ENCODE data around the gene HTR6. TPM values are rescaled to one million over a fixed set of nuclear protein-coding genes. Genes with fewer than 3 reads are reported as not detected.

The HTR6 gene
- total RNA-seq, 1 donor from 2014 or later = not detected

GRCh38 chr1:19679691-19680090 is 15.0 kb downstream of the HTR6 start:
- H3K4me1 Mint-ChIP-seq (ENCODE audit: unreplicated experiment) = no peaks in the 10 kb centered on the region
- no peaks in the 10 kb centered on the region for H3K36me3 Mint-ChIP-seq
- peaks cover 28% of the 10 kb centered on the region for H3K27me3 Mint-ChIP-seq
- TF ChIP-seq CTCF (conservative IDR thresholded peaks at IDR 0.05) = no peak
- no peaks in the 10 kb centered on the region for H3K9me3 Mint-ChIP-seq
- no peak for DNase-seq (ENCODE audit: extremely low spot score, unreplicated experiment)
- H3K4me3 Mint-ChIP-seq = no peak overlapping the region
- H3K27ac Mint-ChIP-seq = no peak overlapping the region

- Mint-ChIP-seq H3K27ac (no peak overlapping the region), H3K9me3 (no peaks in the 10 kb centered on the region), H3K27me3 (peaks cover 21% of the 10 kb centered on the region), H3K4me3 (no peak overlapping the region), H3K4me1 (ENCODE audit: unreplicated experiment) (no peaks in the 10 kb centered on the region), H3K36me3 (no peaks in the 10 kb centered on the region)
- no peak for TF ChIP-seq CTCF (conservative IDR thresholded peaks at IDR 0.05)
- no peak for DNase-seq (ENCODE audit: extremely low spot score, unreplicated experiment)
These were observed 16.0 kb downstream of the HTR6 start for GRCh38 chr1:19680644-19681043.

- H3K4me3 Mint-ChIP-seq = no peak overlapping the region
- H3K4me1 Mint-ChIP-seq (ENCODE audit: unreplicated experiment) = no peaks in the 10 kb centered on the region
- no peak overlapping the region for H3K27ac Mint-ChIP-seq
- H3K36me3 Mint-ChIP-seq = no peaks in the 10 kb centered on the region
- no peak for DNase-seq (ENCODE audit: extremely low spot score, unreplicated experiment)
- TF ChIP-seq CTCF (conservative IDR thresholded peaks at IDR 0.05) = no peak
- peaks cover 6% of the 10 kb centered on the region for H3K27me3 Mint-ChIP-seq
- no peaks in the 10 kb centered on the region for H3K9me3 Mint-ChIP-seq
These were observed 17.6 kb downstream of the HTR6 start for GRCh38 chr1:19682257-19682656.

- no peaks in the 10 kb centered on the region for H3K4me1 Mint-ChIP-seq (ENCODE audit: unreplicated experiment)
- H3K4me3 Mint-ChIP-seq = no peak overlapping the region
- H3K9me3 Mint-ChIP-seq = no peaks in the 10 kb centered on the region
- no peaks in the 10 kb centered on the region for H3K36me3 Mint-ChIP-seq
- peaks cover 3% of the 10 kb centered on the region for H3K27me3 Mint-ChIP-seq
- DNase-seq (ENCODE audit: extremely low spot score, unreplicated experiment) = no peak
- no peak for TF ChIP-seq CTCF (conservative IDR thresholded peaks at IDR 0.05)
- no peak overlapping the region for H3K27ac Mint-ChIP-seq
These were observed 18.2 kb downstream of the HTR6 start for GRCh38 chr1:19682901-19683300.

- DNase-seq (ENCODE audit: extremely low spot score, unreplicated experiment) = no peak
- TF ChIP-seq CTCF (conservative IDR thresholded peaks at IDR 0.05) = no peak
- Mint-ChIP-seq H3K9me3 (no peaks in the 10 kb centered on the region), H3K36me3 (no peaks in the 10 kb centered on the region), H3K27ac (no peak overlapping the region), H3K4me1 (ENCODE audit: unreplicated experiment) (no peaks in the 10 kb centered on the region), H3K4me3 (no peak overlapping the region), H3K27me3 (no peaks in the 10 kb centered on the region)
These were observed 18.7 kb downstream of the HTR6 start for GRCh38 chr1:19683351-19683750.

GRCh38 chr1:19684677-19685076 is 20.0 kb downstream of the HTR6 start:
- Mint-ChIP-seq H3K27ac (no peak overlapping the region), H3K4me1 (ENCODE audit: unreplicated experiment) (no peaks in the 10 kb centered on the region), H3K27me3 (no peaks in the 10 kb centered on the region), H3K9me3 (no peaks in the 10 kb centered on the region), H3K4me3 (no peak overlapping the region), H3K36me3 (no peaks in the 10 kb centered on the region)
- DNase-seq (ENCODE audit: extremely low spot score, unreplicated experiment) = no peak
- TF ChIP-seq CTCF (conservative IDR thresholded peaks at IDR 0.05) = no peak

All from type B pancreatic cell (in vitro differentiated cells).